ENCODE data around the gene ADCY1. TPM values are rescaled to one million over a fixed set of nuclear protein-coding genes. Genes with fewer than 3 reads are reported as not detected.

Gene ADCY1
- total RNA-seq, 1 experiment from 2014 or later, result not detected

- CTCF ChIA-PET, result no interaction called here
- POLR2A ChIA-PET (ENCODE audit: unreplicated experiment), result no interaction called here
- Histone ChIP-seq H3K9me3 (ENCODE audit: insufficient read depth, low read depth) (no peaks in the 10 kb centered on the region), H3K4me2 (no peak overlapping the region), H4K20me1 (ENCODE audit: insufficient read depth) (no peaks in the 10 kb centered on the region), H3K4me1 (replicated peaks; ENCODE audit: insufficient read depth) (no peaks in the 10 kb centered on the region), H2AFZ (no peak overlapping the region), H3K9me2 (ENCODE audit: insufficient read depth) (0 out of 2 replicates have a peak, but pooled peaks cover 2% of the 10 kb centered on the region), H3F3A (ENCODE audit: insufficient read depth, low read depth) (no peaks in the 10 kb centered on the region), H3K79me2 (ENCODE audit: low read depth) (no peaks in the 10 kb centered on the region), H3K27ac (no peak overlapping the region), H3K27me3 (ENCODE audit: insufficient read depth, low read depth) (peaks cover 67% of the 10 kb centered on the region), H3K36me3 (ENCODE audit: low read depth) (no peaks in the 10 kb centered on the region), H3K4me3 (no peak overlapping the region)
- intact Hi-C loops (cut with micrococcal nuclease; ENCODE audit: unreplicated experiment), result no loop called here
- no peak for DNase-seq
- TF ChIP-seq CTCF (conservative IDR thresholded peaks at IDR 0.05) (no peak), EZH2 (IDR thresholded peaks at IDR 0.05; ENCODE audit: low read depth) (no peak)
- no TSS peak for BruUV-seq (replicated peaks)
These were observed 116.6 kb downstream of the ADCY1 start for GRCh38 chr7:45690762-45691150.

GRCh38 chr7:45691155-45691656 lies 117.0 kb downstream of the ADCY1 start:
- intact Hi-C loops (cut with micrococcal nuclease; ENCODE audit: unreplicated experiment), result no loop called here
- no peak for TF ChIP-seq EZH2 (IDR thresholded peaks at IDR 0.05; ENCODE audit: low read depth)
- TF ChIP-seq CTCF (conservative IDR thresholded peaks at IDR 0.05), result no peak
- CTCF ChIA-PET, result no interaction called here
- Histone ChIP-seq H4K20me1 (ENCODE audit: insufficient read depth) (no peaks in the 10 kb centered on the region), H3F3A (ENCODE audit: insufficient read depth, low read depth) (no peaks in the 10 kb centered on the region), H3K27ac (no peak overlapping the region), H3K4me3 (no peak overlapping the region), H3K79me2 (ENCODE audit: low read depth) (no peaks in the 10 kb centered on the region), H3K9me2 (ENCODE audit: insufficient read depth) (0 out of 2 replicates have a peak, but pooled peaks cover 2% of the 10 kb centered on the region), H3K36me3 (ENCODE audit: low read depth) (no peaks in the 10 kb centered on the region), H2AFZ (no peak overlapping the region), H3K27me3 (ENCODE audit: insufficient read depth, low read depth) (peaks cover 62% of the 10 kb centered on the region), H3K4me2 (no peak overlapping the region), H3K4me1 (replicated peaks; ENCODE audit: insufficient read depth) (no peaks in the 10 kb centered on the region), H3K9me3 (ENCODE audit: insufficient read depth, low read depth) (no peaks in the 10 kb centered on the region)
- no TSS peak for BruUV-seq (replicated peaks)
- no peak for DNase-seq
- POLR2A ChIA-PET (ENCODE audit: unreplicated experiment), result no interaction called here

- Histone ChIP-seq H3K4me2 (no peak overlapping the region), H4K20me1 (ENCODE audit: insufficient read depth) (no peaks in the 10 kb centered on the region), H3K4me3 (no peak overlapping the region), H3K9me2 (ENCODE audit: insufficient read depth) (0 out of 2 replicates have a peak, but pooled peaks cover 2% of the 10 kb centered on the region), H3K79me2 (ENCODE audit: low read depth) (no peaks in the 10 kb centered on the region), H2AFZ (no peak overlapping the region), H3K27me3 (ENCODE audit: insufficient read depth, low read depth) (peaks cover 54% of the 10 kb centered on the region), H3K9me3 (ENCODE audit: insufficient read depth, low read depth) (no peaks in the 10 kb centered on the region), H3K27ac (no peak overlapping the region), H3K4me1 (replicated peaks; ENCODE audit: insufficient read depth) (no peaks in the 10 kb centered on the region), H3F3A (ENCODE audit: insufficient read depth, low read depth) (no peaks in the 10 kb centered on the region), H3K36me3 (ENCODE audit: low read depth) (no peaks in the 10 kb centered on the region)
- TF ChIP-seq CTCF (conservative IDR thresholded peaks at IDR 0.05) (no peak), EZH2 (IDR thresholded peaks at IDR 0.05; ENCODE audit: low read depth) (no peak)
- intact Hi-C loops (cut with micrococcal nuclease; ENCODE audit: unreplicated experiment), result no loop called here
- no TSS peak for BruUV-seq (replicated peaks)
- ChIA-PET POLR2A (ENCODE audit: unreplicated experiment) (no interaction called here), CTCF (no interaction called here)
- DNase-seq, result no peak
These were observed 117.9 kb downstream of the ADCY1 start for GRCh38 chr7:45692031-45692430.
